ENCODE measurements around the gene HES7.

Gene HES7

DNA sequence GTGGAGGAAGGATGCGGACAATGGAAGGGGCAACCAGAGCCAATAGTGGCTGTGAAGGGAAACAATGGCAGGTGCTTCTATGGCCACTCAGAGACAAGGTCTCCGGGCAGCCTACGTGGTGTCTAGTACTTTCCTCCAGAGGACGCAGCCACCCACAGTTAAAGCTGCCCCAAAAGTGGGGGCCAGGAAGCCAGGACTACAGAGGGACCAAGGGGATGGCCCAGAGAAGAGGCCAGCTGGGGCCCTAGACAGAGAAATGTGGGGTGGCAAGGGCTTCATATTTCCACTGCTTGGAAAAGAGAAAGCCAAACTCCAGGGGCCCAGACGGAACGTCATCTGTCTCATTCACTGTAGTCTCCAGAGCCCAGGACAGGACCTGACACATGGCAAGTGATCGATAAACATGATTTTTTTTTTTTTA is 29.1 kb upstream of the HES7 start:
- Histone ChIP-seq H3K36me3 (ENCODE audit: control insufficient read depth, insufficient read depth, low read length) (peaks cover 21% of the 10 kb centered on the region), H3K27me3 (ENCODE audit: control insufficient read depth, insufficient read depth, low read length) (no peaks in the 10 kb centered on the region), H3K9ac (ENCODE audit: low read length) (peak overlapping the region; percentile 35), H3K4me1 (ENCODE audit: control insufficient read depth, insufficient read depth, low read length) (peaks cover 34% of the 10 kb centered on the region), H3K4me3 (ENCODE audit: low read length) (peak overlapping the region; percentile 68), H3K27ac (ENCODE audit: low read depth, low read length) (peak overlapping the region; percentile 99)

- peaks cover 29% of the 10 kb centered on the region for H3K36me3 ChIP-seq (ENCODE audit: control insufficient read depth, insufficient read depth, low read length)
Measured at GRCh38 chr17:8152112-8152775, 28.3 kb upstream of the HES7 start, which contains the start of gene PER1. Gene PER1 (minus strand): TSS chr17:8152404. CDS start chr17:8150706, 1,698 bp downstream.

GRCh38 chr17:8151641-8152111 is 27.8 kb upstream of the HES7 start:
- peaks cover 34% of the 10 kb centered on the region for H3K36me3 ChIP-seq (ENCODE audit: control insufficient read depth, insufficient read depth, low read length)
- H3K4me1 ChIP-seq (ENCODE audit: control insufficient read depth, insufficient read depth, low read length) = peaks cover 29% of the 10 kb centered on the region
- H3K27me3 ChIP-seq (ENCODE audit: control insufficient read depth, insufficient read depth, low read length) = no peaks in the 10 kb centered on the region
- H3K27ac ChIP-seq (ENCODE audit: low read depth, low read length) = peak overlapping the region; percentile 99
- peak overlapping the region; percentile 89 for H3K4me3 ChIP-seq (ENCODE audit: low read length)
- H3K9ac ChIP-seq (ENCODE audit: low read length) = peak overlapping the region; percentile 97

More at GRCh38 chr17:8152112-8152775, 28.3 kb upstream of the HES7 start, which contains the start of gene PER1:
- peak within 1 kb of the TSS; percentile 89 for H3K4me3 ChIP-seq (ENCODE audit: low read length)
- peak within 1 kb of the TSS; percentile 99 for H3K27ac ChIP-seq (ENCODE audit: low read depth, low read length)
- H3K27me3 ChIP-seq (ENCODE audit: control insufficient read depth, insufficient read depth, low read length) = no peaks in the 10 kb centered on the region
- peak within 1 kb of the TSS; percentile 97 for H3K9ac ChIP-seq (ENCODE audit: low read length)
- H3K4me1 ChIP-seq (ENCODE audit: control insufficient read depth, insufficient read depth, low read length) = peaks cover 34% of the 10 kb centered on the region

- H3K4me1 ChIP-seq (ENCODE audit: control insufficient read depth, insufficient read depth, low read length) = peaks cover 29% of the 10 kb centered on the region
- peak overlapping the region; percentile 99 for H3K27ac ChIP-seq (ENCODE audit: low read depth, low read length)
- H3K9ac ChIP-seq (ENCODE audit: low read length) = peak overlapping the region; percentile 97
- H3K4me3 ChIP-seq (ENCODE audit: low read length) = peak overlapping the region; percentile 89
- H3K27me3 ChIP-seq (ENCODE audit: control insufficient read depth, insufficient read depth, low read length) = no peaks in the 10 kb centered on the region
- peaks cover 39% of the 10 kb centered on the region for H3K36me3 ChIP-seq (ENCODE audit: control insufficient read depth, insufficient read depth, low read length)
Measured at GRCh38 chr17:8151120-8151640, 27.3 kb upstream of the HES7 start.

DNA sequence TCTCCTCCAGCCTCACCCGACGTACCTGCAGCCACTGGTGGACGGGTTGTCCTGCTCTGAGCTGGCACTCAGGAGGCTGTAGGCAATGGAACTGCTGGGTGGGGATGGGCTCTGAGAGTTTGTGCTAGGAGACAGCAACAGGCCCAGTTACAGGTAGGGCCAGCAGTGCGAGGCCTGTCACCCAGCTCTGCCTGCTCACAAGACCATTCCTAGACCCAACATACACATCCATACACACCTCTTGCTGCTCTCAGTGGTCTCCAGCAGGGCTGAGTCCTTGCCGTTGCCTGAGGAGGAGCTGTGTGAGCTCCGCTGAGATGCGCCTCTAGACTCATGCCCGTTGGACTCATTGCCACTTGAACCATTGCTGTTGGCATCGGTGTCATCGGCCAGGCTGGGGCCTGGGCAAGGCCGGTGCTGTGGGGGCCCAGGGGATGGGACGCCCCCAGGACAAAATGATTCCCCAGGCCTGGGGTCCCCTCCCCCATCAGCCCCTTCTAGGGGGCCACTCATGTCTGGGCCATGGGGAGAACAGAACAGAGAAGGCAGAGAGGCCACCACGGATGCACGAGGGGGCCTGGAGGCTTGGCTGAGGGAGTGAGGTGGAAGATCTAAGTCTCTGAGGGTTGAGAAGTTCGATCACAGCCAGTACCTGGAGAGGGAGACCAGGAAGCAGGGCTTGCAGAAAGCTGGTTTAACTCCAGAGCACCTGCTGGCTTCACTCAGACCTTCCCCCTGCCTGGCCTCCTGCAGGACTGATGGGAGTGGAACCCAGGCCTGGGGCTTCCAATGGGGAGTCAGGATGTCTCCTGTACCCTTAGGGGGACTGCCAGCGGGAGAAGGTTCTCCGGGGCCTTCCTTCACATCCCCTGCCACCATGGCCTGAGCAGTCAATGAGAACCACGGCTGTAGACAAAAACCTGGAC is 26.6 kb upstream of the HES7 start:
- H3K4me3 ChIP-seq (ENCODE audit: low read length) = peak overlapping the region; percentile 89
- peaks cover 29% of the 10 kb centered on the region for H3K4me1 ChIP-seq (ENCODE audit: control insufficient read depth, insufficient read depth, low read length)
- peak overlapping the region; percentile 99 for H3K27ac ChIP-seq (ENCODE audit: low read depth, low read length)
- peaks cover 44% of the 10 kb centered on the region for H3K36me3 ChIP-seq (ENCODE audit: control insufficient read depth, insufficient read depth, low read length)
- H3K9ac ChIP-seq (ENCODE audit: low read length) = peak overlapping the region; percentile 32
- H3K27me3 ChIP-seq (ENCODE audit: control insufficient read depth, insufficient read depth, low read length) = no peaks in the 10 kb centered on the region

GRCh38 chr17:8149419-8150193 is 25.7 kb upstream of the HES7 start:
- Histone ChIP-seq H3K27ac (ENCODE audit: low read depth, low read length) (peak overlapping the region; percentile 99), H3K9ac (ENCODE audit: low read length) (no peak overlapping the region), H3K36me3 (ENCODE audit: control insufficient read depth, insufficient read depth, low read length) (peaks cover 45% of the 10 kb centered on the region)

GRCh38 chr17:8148560-8148959 is 24.7 kb upstream of the HES7 start:
- peaks cover 56% of the 10 kb centered on the region for H3K36me3 ChIP-seq (ENCODE audit: control insufficient read depth, insufficient read depth, low read length)
- H3K27ac ChIP-seq (ENCODE audit: low read depth, low read length) = no peak overlapping the region
- H3K27me3 ChIP-seq (ENCODE audit: control insufficient read depth, insufficient read depth, low read length) = no peaks in the 10 kb centered on the region
- H3K4me1 ChIP-seq (ENCODE audit: control insufficient read depth, insufficient read depth, low read length) = peaks cover 21% of the 10 kb centered on the region
- H3K9ac ChIP-seq (ENCODE audit: low read length) = no peak overlapping the region
- no peak overlapping the region for H3K4me3 ChIP-seq (ENCODE audit: low read length)

More at GRCh38 chr17:8149419-8150193, 25.7 kb upstream of the HES7 start:
- no peaks in the 10 kb centered on the region for H3K27me3 ChIP-seq (ENCODE audit: control insufficient read depth, insufficient read depth, low read length)
- H3K4me1 ChIP-seq (ENCODE audit: control insufficient read depth, insufficient read depth, low read length) = peaks cover 23% of the 10 kb centered on the region
- no peak overlapping the region for H3K4me3 ChIP-seq (ENCODE audit: low read length)

DNA sequence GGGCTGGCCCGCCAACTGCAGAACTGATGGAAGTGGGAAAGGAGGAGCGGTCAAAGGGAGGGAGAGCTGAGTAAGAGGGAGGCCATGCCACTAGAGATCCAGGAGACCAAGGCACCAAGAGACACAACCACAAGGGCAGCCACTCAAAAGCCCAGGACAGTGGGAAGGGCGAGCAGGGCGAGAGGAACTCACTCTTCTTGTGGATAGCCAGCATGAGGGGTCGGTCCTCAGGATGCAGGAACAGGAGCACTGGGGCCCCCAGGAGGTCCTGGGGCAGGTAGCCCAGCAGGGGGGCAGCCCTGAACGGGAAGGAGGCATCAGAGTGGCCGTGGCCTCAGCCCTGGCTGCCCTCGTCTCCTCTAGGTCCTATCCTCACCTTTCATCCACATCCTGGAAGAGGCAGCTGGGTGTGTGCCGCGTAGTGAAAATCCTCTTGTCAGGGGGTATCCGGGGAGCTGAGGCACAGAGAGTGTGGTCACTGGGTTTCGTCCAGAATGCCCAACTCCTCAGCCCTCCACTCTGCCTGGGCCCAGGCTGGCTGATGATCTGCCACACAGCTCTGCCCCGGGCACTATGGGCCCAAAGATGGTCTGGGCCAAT is 24.0 kb upstream of the HES7 start:
- Histone ChIP-seq H3K9ac (ENCODE audit: low read length) (no peak overlapping the region), H3K27ac (ENCODE audit: low read depth, low read length) (peak overlapping the region; percentile 30), H3K36me3 (ENCODE audit: control insufficient read depth, insufficient read depth, low read length) (peaks cover 61% of the 10 kb centered on the region), H3K27me3 (ENCODE audit: control insufficient read depth, insufficient read depth, low read length) (no peaks in the 10 kb centered on the region), H3K4me3 (ENCODE audit: low read length) (no peak overlapping the region), H3K4me1 (ENCODE audit: control insufficient read depth, insufficient read depth, low read length) (peaks cover 15% of the 10 kb centered on the region)

- Histone ChIP-seq H3K27me3 (ENCODE audit: control insufficient read depth, insufficient read depth, low read length) (no peaks in the 10 kb centered on the region), H3K4me3 (ENCODE audit: low read length) (no peak overlapping the region), H3K27ac (ENCODE audit: low read depth, low read length) (peak overlapping the region; percentile 55), H3K36me3 (ENCODE audit: control insufficient read depth, insufficient read depth, low read length) (peaks cover 67% of the 10 kb centered on the region), H3K4me1 (ENCODE audit: control insufficient read depth, insufficient read depth, low read length) (peaks cover 10% of the 10 kb centered on the region), H3K9ac (ENCODE audit: low read length) (no peak overlapping the region)
Measured at GRCh38 chr17:8147141-8147804, 23.4 kb upstream of the HES7 start.

DNA sequence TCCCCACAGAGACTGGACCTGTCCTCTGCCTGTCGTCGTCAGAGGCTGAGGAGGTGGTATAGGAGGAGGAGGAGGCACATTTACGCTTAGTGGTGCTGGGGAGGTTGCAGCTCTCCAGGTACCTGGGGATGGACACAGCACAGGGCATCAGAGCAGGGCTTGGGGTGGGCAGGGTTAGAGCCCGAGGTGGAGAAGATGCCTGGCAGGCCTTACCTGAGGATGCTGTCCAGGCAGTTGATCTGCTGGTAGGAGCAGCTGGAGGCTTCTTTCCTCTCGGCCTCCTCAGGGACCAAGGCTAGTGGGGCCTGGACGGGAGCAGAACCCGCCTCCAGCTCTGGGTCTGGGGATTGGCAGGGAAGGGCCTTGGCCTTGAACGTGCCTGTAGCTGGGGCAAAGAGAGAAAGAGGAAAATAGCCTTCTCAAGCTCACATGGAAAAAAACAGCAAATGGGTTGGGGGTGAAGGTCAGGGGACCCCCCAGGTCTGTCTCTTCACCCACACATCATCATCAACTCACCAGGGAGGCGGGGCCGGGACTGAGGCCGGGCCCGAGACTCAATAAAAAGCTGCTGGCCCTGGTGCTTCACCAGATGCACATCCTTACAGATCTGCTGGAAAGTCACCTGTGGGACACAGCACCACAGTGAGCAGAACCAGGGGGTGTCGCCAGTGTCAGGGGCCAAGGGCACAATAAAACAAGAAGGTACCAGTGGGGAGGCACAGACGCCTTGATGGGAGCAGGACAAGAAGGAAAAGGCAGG is 22.7 kb upstream of the HES7 start:
- peak overlapping the region; percentile 55 for H3K27ac ChIP-seq (ENCODE audit: low read depth, low read length)
- H3K4me3 ChIP-seq (ENCODE audit: low read length) = no peak overlapping the region
- H3K9ac ChIP-seq (ENCODE audit: low read length) = no peak overlapping the region
- peaks cover 73% of the 10 kb centered on the region for H3K36me3 ChIP-seq (ENCODE audit: control insufficient read depth, insufficient read depth, low read length)
- no peaks in the 10 kb centered on the region for H3K27me3 ChIP-seq (ENCODE audit: control insufficient read depth, insufficient read depth, low read length)
- peaks cover 10% of the 10 kb centered on the region for H3K4me1 ChIP-seq (ENCODE audit: control insufficient read depth, insufficient read depth, low read length)
